A204.1 (cell line): Measurements from ENCODE around the gene NCK2.

Experiments used
- FAIRE-seq: peaks from 2 replicates; lab custom pipeline; 2012; peaks lifted over from hg19 to GRCh38; lab: Jason Lieb, UNC

NCK2 gene

DNA sequence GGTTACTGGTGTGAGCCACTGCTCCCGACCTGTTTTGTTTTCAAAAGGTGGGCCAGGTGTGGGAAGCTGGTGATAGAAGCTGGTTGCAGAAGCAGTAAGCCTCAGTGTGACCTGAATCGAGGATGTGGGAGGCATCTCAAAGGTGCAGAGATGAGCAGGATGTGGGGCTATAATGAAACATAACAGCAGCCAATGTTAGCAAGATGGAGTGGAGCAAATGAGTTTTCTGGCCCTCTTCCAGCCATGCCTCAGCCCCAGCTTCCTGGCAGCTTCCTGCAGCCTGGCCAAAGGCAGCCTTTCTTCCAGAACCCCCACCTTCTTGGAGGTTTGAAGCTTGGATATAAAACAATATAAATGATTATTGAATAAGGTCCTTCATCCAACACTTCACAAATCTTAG is 184.8 kb downstream of the NCK2 start:
- no peak for FAIRE-seq

GRCh38 chr2:105932582-105932981 is 187.9 kb downstream of the NCK2 start:
- FAIRE-seq, result no peak

- no peak for FAIRE-seq
These were observed 189.2 kb downstream of the NCK2 start for GRCh38 chr2:105933906-105934305.

DNA sequence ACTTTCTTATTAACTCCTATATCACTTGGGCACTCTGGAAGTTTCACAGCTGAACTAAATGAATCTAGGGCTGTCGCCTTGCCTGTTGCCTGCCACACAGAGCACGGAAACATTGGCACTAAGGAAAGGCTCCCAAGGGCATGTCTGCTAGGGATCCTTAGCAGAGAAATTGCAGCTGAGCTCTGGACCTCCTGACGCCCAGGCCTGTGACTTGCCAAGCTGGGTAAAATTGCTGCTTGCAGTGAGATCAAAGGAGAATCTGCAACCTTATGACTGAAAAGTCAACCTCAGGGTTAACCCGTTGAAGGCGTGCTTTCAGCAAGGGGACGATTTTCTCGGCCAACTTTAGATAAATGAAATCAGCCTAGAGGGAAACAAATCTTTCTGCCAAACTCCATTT is 189.8 kb downstream of the NCK2 start:
- FAIRE-seq, result no peak

- no peak for FAIRE-seq
These were observed 190.4 kb downstream of the NCK2 start for GRCh38 chr2:105935063-105935462.

DNA sequence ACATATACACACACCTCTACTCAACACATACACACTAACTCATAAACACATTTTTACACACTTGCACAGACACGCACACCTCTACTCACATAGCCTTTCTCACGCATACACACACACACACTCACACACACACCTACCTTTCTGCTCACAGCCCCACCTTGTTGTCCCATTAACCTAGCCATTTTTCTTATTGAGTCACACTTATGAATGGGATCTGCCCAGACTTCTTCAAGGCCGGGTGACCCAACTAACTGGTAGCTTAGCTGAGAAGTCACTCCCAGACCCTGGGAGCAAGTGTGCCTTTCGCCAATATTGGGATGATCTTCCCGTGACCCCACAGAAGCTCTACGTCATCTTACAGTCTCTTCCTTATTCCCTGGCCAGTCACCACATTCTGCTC is 192.2 kb downstream of the NCK2 start:
- FAIRE-seq, result no peak

DNA sequence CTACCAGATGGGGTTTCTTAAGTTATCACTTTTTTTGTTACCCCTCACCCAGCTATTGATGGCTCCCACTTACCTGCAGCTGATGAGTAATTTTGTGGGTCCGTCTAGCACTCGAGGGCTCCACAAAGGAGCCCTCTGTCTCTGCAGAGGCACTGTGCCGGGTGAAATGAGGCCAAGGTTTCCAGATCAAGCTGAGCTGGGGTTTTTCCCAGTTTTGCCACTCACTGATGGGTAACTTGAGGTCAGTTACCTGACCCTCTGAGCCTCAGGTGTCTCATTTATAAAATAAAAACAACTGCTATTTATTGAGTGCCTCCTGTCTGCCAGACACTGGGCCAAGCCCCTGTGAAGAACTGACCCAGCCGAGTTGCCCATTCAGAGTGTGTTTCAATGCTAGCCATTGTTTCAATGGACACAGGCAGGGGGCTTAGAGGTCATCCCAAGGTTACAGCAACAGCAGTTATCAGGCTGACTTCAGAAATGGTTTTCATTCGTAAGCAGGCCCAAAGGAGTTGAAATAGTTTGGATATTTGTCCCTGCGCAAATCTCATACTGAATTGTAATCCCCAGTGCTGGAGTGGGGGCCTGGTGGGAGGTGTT is 192.9 kb downstream of the NCK2 start:
- FAIRE-seq, result no peak
